CD4-positive, alpha-beta T cell treated with Interferon alpha-2 for 1 hour (primary cell): ENCODE data around the gene CHDH.

Experiments used
- DNase-seq, 2 donors: peaks; one replicate each; pipeline ENCODE4 v3.0.0-alpha.2; 2020 to 2022

Gene CHDH

DNA sequence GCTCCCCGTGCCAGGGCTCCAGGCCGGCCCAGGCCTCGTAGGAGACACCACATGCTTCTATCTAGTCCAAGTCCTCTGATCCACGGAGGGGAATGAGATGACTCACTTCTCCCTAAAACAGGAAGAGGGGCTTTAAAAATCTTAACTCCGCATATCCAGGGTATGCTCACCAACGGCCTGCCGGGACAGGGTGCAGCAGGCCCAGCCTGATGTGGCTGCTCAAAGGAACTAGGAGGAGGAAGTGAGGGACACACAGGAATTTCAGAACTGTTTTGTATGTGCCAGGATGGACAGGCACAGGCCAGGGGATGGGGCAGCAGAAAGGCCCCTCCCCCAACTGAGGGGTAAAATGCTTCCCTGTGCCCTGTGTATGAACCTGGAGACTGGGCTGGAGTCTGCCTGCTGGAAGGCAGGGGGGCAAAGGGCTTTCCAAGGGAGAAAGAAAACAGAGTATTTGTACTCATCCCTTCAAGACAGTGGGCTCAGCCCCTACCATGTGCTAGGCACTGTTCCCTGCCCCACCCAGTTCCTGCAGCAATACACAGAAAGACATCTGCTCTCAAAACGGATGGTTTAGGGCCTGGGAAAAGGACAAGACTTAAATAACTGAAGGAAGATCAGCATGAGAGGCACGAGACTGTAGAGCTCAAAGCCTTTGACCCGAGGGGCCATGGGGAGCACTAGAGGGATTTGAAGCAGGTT lies 22.1 kb downstream of the CHDH start:
- DNase-seq = no peak

DNA sequence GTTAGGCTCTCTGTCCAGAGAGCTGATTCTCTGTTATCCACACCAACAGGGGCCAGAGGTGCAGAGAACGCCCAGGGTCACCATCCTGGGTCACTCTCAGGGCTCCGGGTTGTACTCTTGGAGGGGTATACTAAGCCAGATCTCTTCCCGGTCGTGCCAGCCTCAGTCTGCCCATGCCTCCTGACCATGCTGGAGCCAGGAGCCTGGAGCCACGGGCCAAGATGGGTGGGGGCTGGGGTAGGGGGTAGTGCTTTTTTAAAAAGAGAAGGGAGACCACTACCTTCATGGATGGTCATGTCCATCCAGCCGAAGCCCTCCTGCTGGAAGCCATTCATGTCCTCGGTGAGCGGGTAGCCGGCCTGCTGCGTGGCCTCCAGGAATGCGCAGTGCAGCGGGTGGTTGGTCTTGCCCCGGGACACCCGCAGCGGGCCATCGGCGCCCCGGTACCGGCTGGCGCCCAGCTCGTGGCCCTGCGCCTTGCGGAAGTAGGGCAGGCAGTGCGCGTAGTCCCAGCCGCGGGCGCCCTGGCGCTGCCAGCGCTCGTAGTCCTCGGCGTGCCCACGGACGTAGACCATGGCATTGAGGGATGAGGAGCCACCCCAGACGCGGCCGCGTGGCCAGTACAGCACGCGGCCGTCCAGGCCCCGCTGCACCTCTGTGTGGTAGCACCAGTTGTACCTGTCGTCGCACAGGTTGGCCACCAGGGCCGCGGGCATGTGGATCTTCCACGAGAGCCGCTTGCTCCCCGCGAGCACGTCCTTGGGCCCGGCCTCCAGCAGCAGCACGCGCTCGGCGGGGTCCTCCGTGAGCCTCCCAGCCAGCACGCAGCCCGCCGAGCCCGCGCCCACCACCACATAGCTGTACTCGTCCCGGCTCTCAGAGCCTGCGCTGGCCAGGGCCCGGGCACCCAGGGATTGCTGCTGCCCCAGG lies 22.9 kb downstream of the CHDH start:
- DNase-seq = no peak

DNA sequence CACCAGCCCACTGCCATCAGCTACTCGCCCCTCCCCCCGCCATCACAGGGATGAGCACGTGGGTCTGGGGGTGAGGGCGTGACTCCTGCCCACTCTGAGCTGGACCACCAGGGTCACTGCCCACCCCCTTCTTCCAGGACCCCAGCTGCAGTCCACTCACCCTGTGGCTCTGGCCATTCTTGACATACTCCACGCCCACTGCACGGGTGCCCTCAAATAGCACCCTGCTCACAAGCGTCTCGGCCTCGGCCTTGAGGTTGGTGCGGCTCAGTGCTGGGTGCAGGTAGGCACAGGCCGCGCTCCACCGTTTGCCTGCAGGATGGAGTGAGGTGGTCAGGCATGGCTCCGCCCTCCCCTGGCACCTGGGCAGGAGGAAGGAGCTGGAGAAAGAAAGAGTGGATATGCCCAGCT lies 23.9 kb downstream of the CHDH start:
- no peak for DNase-seq

DNA sequence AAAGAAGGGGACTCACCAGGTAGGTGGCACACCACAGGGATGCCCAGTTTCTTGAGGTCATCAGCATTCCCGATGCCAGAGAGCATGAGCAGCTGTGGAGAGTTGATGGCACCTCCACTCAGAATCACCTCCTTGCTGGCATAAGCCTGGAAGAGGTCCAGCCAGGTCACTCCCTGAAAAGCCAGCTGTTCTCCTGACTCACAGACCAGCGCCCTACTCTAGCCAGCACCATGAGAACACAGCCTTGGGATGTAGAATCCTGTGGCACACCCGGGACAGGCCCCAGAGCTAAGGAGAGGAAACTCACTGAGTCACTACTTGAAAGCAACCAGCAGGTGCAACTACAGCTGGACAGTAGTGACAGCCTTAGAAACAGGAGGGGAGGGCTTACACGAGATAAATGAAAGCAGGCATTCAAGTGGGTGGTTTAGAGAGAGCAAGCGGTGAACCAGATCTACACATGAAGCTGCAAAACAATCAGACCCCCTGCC lies 24.5 kb downstream of the CHDH start:
- DNase-seq = no peak

DNA sequence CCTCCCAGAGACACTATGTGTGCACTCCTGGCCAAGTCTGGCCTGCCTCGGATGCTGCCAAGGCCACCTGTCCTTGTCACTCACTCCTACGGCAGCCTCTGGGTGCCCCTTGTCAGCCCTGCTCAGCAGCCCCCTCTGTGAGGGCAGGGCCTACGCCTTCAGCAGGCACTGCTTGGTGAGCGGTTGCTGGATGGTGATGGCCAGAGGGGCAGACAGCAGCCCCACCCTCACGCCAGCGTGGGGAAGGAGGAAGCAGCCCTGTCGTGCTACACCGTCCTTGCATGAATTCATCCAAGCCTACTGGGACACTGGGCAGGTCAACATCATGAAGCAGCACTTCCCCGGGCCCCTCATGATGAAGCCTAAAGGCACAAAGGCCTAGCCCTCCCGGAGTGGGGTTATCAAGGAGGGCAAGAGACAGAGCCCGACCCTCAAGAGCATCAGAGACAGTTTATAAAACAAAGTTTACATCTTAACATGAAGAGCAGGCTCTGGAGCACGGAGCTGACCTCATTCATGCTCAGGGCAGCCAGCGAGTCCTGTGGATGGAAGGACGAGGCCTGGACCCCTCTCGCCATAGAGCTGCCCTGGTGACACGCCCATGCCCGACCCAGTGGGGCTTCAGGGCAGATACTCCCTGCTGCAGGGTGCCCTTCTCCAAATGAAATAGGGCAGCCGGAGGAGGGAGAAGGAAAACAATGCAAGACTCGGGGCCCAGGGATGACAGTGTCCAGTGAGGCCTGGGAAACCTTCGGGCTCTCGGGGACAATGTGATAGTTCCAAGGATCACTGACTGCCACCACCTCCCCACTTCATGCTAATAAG lies 25.3 kb downstream of the CHDH start:
- no peak for DNase-seq

DNA sequence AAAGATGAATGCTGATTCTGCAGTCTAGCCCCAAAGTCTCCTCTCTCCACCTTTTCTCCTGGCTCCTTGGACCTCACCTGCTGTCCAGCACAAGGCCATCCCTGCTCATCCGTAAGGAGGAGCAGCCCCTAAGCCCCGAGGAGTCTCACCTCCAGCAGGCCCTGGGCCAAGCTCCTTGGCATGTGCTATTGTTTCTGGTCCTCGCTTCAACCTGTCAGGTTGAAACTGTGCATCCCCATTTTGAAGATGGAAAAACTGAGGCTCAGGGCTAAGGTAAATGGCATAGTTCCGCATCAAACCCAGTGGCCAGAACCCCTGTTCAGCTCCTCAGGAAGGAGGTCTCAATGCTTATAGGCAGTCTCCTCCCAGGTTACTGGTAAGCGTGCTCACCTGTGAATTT lies 26.1 kb downstream of the CHDH start:
- no peak for DNase-seq

DNA sequence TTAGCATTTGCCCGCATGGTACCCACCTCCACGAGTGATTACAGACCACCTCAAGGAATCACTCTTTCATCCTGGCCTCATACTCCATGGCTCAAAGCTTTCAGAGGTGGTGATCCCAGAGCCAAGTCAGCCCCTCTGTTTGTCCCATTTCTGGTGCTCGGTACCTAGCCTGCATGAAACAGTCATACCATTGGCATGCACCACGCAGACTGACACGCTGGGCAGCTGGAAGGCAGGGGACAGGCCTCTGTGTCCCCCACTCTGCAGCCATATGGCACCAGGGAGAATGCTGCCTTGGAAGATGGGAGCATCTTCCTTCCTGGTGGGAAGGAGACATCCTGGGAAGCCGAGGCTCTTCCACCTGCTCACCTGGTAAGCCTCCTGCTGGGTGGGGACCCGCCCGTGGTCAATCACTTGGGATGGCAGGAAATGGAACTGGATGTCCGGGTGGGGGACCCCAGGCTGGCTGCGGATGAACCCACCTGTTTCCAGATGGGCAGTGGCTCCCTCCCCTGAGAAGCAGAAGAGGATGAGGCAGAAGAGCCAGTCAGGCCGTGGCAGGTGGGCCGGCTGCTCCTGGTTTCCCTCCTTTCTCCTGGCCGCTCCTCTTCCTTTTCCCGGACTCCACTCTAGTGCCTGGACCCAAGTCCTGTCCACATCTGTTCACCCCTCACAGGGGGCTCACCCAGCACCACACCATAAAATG lies 26.9 kb downstream of the CHDH start:
- DNase-seq = no peak

DNA sequence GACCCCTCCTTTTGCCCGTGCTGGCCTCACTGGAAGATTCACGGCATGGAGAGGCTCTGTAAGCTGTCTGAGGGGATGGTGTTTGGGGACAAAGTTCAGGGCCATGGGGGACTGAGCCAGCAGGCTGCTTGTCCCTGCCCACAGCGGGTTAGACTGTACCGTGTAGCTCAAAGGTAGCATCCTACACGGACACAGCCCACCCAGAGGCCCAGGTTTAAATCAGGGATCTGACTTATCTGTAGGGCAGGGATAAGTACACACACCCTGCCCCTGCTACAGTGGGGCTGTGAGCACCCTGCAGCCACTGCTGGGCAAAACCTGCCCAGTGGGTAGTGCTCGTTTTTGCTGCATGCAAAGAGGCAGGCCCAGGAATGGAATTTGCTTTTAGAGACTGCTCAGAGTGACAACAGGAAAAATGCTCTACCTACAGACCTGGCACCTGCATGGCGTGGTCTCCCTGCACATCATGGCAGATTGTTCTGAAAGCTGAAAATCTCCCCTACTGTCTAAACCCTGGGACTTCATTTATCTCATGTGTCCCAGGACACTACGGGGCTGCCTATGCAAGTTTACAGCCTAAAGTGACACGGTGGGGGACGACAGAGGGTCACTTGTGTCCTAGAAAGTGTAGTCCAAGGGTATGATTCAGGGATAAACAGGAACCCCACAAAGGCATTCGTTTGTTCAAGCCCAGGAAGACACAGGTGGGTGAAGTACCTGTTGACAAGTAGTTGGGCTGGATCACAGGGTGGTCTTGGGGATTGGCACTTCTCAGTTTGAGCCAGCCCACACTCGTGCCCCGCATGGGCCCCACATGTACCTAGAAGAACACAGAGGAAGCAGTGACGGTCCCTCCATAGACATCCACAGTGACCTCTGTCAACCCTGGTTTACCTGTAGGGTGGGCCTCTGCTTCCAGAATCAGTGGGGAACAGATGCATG lies 27.7 kb downstream of the CHDH start:
- DNase-seq = no peak

DNA sequence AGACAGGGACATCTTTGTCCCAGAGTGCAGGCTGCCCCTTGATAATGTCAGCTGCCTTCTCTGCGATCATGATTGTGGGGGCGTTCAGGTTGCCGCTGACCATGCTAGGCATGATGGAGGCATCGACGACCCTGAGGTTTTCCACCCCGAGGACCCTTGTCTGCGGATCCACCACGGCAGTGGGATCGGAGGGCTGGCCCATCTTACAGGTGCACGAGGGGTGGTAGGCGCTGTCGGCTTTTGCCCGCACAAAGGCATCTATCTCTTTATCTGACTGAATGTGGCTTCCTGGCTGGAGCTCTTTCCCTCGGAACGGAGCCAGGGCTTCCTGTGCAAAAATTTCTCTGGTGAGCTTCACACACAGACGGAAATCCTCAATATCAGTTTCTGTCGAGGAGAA lies 28.4 kb downstream of the CHDH start:
- DNase-seq = no peak

DNA sequence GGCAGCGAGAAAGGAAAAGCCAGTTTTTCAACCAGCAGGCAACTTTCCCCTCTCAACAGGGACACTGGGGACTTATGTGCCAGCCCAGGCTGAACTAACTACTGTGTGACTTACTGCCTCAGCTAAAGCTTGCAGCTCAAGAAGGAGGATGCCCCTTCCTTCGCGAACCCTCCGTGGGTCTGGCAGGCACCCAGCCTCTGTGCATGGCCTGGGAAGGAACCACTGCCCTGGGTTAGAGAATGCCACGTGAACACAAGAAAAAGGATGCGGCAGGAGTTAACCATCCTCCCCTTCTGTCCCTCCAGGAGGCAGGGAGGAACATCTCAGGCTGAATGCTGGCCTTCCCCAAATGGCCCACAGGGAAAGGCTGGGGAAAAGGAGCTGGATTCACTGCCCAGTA lies 29.0 kb downstream of the CHDH start:
- no peak for DNase-seq

DNA sequence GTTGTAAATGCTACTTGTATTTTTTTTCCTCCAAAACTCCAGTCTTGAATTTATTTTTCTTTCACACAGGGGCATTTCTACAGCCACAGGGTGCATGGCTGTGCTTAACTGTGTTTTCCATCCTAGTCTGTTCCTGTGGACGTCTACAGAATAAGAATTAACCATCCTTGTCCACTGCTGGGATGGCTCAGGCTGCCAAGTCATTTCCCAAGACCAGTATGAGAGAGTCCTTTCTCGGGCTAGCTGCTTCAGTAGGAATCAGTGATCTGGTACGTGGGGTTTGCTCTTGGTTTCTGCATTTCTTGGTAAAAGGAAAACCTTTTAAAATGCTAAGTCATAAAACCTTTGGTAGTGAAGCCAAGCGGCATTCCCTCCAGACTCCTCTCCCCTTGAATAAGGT lies 29.8 kb downstream of the CHDH start:
- no peak for DNase-seq

DNA sequence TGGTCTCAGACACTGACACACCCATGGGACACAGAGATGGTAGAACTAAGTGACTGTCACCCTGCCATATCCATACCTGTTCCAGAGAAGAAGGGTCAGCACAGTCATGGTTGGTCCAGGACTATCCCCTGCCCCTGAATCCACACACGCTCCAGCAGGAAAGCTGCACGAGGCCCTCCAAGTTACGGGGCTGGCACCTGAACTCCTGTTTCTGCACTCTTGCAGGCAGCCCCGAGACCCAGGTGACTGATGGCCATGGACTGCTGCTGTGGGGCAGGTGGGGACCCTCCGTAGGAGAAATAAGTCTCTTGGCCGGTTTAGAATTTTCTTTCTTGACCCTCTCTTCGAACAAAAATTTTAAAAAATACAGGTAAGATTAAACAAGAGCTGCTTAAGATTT lies 30.6 kb downstream of the CHDH start:
- no peak for DNase-seq

DNA sequence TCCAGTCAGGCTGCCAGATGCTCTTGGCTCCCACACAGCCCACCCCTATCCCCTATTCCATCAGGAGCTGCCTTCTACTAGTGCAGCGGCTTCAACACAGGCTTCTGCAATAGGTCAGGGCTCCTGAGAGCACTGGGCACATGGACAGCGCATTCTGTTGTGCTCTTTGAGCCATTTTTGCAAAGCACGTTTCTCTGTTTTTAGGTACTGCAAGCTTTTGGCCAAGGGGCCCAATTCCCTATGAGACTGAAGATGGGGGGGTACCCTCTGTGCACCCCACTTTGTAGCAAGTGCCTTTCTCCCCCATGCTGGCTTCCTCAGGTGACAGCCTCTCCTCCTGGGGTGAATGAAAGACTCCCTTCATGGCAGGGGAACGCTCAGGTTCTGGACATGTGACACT lies 31.2 kb downstream of the CHDH start:
- no peak for DNase-seq

DNA sequence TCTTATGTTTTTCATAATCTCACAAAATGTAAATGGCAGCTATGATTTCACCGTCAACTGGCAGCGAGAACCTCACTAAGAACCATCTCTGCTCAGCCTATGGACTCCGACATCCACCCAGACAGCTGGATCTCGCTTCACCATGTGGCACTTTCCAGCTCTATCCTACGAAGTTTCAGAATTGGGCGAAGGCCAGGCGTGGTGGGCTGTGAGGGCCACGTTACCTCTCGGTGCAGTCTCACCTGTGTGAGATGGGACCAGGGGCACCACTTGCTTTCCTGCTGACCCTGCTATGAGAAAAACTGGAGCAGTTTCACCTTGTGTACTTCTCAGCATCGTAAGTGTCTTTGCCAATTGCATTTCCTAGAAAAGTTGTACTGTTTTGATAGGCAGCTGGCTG lies 32.3 kb downstream of the CHDH start:
- no peak for DNase-seq

DNA sequence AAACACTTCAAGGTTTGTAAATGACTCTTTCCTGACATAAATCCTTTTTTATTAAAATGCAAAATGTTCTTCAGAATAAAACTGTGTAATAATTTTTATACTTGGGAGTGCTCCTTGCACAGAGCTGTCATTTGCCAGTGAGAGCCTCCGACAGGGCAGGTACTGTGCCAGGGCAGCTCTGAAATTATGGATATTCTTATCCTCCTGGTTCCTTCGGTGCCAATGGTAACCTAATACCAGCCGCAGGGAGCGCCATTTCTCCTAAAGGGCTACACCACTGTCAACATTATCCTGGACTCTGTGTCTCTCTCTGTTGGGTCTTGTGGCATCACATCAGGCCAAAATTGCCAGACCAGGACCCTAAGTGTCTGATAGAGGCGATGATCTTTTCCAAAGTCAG lies 33.0 kb downstream of the CHDH start:
- DNase-seq = no peak

DNA sequence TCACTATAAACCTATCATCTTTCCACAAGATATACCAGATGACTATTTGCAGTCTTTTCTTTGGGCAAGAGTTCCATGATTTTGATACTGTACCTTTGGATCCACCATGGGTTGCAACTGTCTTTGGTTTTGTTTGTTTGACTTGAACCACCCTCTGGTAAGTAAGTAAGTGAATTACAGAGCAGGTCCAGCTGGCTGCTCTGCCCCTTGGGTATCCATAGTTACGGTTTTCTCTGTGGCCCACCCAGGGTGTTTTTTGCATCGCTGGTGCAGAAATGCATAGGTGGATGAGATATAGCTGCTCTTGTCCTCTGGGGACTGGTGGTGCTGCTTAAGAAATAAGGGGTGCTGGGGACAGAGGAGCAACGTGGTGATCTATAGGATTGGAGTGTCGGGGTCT lies 33.8 kb downstream of the CHDH start:
- no peak for DNase-seq

DNA sequence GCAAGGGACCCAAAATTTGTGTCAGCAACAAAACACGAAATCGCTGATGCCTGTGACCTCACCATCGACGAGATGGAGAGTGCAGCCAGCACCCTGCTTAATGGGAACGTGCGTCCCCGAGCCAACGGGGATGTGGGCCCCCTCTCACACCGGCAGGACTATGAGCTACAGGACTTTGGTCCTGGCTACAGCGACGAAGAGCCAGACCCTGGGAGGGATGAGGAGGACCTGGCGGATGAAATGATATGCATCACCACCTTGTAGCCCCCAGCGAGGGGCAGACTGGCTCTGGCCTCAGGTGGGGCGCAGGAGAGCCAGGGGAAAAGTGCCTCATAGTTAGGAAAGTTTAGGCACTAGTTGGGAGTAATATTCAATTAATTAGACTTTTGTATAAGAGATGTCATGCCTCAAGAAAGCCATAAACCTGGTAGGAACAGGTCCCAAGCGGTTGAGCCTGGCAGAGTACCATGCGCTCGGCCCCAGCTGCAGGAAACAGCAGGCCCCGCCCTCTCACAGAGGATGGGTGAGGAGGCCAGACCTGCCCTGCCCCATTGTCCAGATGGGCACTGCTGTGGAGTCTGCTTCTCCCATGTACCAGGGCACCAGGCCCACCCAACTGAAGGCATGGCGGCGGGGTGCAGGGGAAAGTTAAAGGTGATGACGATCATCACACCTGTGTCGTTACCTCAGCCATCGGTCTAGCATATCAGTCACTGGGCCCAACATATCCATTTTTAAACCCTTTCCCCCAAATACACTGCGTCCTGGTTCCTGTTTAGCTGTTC lies 34.9 kb downstream of the CHDH start:
- no peak for DNase-seq

DNA sequence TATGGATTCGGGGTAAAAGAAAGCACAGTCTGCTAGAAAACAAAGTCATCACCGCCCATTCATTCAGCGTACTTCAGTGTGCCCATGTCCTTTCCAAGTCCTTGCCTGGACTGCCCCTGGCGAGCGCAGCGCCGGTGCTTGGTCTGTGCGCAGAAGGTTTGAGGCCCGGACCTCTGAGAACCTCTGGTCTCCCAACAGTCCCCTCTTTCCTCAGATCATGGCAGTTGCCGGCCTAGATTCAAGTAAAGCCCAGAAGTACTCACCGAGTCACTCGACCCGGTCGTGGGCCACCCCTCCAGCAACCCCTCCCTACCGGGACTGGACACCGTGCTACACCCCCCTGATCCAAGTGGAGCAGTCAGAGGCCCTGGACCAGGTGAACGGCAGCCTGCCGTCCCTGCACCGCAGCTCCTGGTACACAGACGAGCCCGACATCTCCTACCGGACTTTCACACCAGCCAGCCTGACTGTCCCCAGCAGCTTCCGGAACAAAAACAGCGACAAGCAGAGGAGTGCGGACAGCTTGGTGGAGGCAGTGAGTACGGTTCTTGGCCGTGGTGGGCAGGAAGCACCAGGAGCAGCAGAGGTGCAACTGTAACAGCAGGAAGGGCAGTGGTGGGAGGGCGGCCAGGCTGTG lies 36.3 kb downstream of the CHDH start:
- no peak for DNase-seq

DNA sequence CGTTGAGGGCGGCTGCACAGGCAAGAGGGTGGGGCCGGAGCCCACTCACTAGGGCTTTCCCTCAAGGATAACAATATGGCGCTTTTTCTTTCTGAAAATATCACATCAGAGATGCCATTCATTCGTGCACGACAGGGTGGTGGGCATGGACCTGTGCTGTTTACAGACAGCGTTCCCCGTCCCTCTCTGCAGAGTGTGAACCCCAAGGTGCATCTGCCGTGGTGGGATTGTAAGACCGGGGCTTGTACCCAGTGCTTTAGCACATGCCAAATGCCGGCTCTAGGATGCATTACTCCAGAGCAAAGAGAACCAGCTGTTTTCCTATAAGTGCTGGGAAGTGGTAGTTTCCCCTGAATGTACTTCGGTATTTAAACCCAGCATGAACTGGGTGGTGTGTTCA lies 37.0 kb downstream of the CHDH start:
- DNase-seq = no peak

DNA sequence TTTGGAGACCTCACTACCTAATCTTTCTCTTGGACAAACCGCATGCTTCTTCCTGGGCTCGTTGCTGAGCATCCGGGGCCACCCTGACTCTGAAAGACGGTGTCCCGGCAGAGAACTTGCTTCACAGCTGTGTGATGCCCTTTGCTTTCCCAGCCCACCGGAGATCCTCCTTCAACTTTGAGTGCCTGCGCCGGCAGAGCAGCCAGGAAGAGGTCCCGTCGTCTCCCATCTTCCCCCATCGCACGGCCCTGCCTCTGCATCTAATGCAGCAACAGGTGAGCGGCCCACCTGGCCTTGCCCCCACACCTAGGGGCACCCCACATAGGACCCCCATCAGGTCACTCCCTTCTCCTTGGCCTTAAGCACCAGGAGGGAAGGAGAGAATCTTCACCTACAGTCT lies 37.7 kb downstream of the CHDH start:
- no peak for DNase-seq
